ENCODE measurements around the gene NPTX1.

Gene NPTX1

DNA sequence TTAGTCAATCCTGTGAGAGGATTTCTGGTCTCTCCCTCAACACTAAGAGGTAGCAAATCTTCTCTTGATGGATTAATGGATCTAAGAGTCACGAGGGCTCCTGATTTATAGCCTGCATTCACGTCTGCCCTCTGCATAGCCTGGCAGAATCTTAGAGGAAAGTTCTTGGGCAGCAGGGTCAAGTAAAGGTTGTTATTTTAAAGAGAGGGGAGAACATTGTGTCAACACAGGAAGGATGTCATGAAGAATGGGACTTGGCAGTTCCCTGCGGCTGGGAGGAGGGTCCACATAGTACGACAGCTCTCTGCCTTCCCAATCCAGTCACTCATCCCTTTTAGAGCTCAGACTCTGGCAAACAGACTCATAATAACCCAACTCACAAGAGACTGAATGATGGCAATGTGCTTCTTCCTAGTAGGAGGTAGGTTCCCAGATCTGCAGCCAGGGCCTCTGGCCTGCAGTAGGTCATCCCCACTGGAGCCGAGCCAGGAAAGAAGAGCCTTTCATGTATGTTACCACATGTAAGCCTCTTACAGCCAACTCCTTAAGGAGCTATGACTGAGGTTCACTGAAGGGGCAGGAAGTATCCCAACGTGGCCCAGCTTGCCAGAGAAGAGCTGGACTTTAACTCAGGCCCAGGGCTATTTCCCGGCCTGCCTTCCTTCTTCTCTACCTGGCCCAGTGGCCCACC lies 42.8 kb upstream of the NPTX1 start:
- TF ChIP-seq POLR2A (IDR thresholded peaks at IDR 0.05; ENCODE audit: extremely low read depth, insufficient read length) (no peak), MYC (IDR thresholded peaks at IDR 0.05; ENCODE audit: low read depth, low read length) (no peak)
- TF ChIP-seq, protein P1, sequence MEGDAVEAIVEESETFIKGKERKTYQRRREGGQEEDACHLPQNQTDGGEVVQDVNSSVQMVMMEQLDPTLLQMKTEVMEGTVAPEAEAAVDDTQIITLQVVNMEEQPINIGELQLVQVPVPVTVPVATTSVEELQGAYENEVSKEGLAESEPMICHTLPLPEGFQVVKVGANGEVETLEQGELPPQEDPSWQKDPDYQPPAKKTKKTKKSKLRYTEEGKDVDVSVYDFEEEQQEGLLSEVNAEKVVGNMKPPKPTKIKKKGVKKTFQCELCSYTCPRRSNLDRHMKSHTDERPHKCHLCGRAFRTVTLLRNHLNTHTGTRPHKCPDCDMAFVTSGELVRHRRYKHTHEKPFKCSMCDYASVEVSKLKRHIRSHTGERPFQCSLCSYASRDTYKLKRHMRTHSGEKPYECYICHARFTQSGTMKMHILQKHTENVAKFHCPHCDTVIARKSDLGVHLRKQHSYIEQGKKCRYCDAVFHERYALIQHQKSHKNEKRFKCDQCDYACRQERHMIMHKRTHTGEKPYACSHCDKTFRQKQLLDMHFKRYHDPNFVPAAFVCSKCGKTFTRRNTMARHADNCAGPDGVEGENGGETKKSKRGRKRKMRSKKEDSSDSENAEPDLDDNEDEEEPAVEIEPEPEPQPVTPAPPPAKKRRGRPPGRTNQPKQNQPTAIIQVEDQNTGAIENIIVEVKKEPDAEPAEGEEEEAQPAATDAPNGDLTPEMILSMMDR (IDR thresholded peaks at IDR 0.05; ENCODE audit: low read depth, low read length): no peak
- TF ChIP-seq, protein P2, sequence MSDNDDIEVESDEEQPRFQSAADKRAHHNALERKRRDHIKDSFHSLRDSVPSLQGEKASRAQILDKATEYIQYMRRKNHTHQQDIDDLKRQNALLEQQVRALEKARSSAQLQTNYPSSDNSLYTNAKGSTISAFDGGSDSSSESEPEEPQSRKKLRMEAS (IDR thresholded peaks at IDR 0.05; ENCODE audit: low read depth, low read length): no peak

DNA sequence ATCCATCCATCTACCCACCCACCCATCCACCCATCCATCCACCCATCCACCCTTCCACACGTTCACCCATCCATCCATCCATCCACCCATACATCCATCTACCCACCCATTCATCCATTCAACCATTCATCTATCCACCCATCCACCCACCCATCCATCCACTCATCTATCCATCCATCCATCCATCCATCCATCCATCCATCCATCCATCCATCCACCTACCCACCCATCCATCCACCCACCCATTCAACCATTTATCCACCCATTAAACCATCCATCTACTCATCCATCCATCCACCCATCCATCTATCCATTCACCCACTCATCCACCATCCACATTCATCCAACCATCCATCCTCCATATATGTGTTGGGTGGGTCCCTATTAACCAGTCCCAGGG lies 42.0 kb upstream of the NPTX1 start:
- H3K4me3 ChIP-seq (ENCODE audit: low read depth, low read length): no peak overlapping the region
- DNase-seq (ENCODE audit: low read depth): no peak
- TF ChIP-seq, protein P2 (IDR thresholded peaks at IDR 0.05; ENCODE audit: low read depth, low read length): no peak
- TF ChIP-seq, protein P1 (IDR thresholded peaks at IDR 0.05; ENCODE audit: low read depth, low read length): no peak
- TF ChIP-seq MYC (IDR thresholded peaks at IDR 0.05; ENCODE audit: low read depth, low read length) (no peak), POLR2A (IDR thresholded peaks at IDR 0.05; ENCODE audit: extremely low read depth, insufficient read length) (no peak)

More for the DNA sequence above, 42.8 kb upstream of the NPTX1 start:
- DNase-seq (ENCODE audit: low read depth): no peak
- no peak overlapping the region for H3K4me3 ChIP-seq (ENCODE audit: low read depth, low read length)

DNA sequence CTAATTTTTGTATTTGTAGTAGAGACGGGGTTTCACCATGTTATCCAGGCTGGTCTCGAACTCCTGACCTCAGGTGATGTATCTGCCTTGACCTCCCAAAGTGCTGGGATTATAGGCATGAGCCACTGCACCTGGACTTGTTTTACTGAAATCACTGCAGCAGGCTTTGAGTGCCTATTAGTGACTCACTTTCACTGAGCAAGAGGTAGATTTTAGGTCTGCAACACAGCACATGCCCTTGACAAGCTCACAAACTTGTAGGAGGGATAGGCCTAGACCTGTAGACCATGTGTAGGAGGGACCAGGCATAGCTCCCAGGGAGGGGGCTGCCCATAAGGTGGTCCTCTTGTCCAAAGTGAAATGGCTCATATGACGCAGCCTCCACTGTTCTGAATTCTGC lies 41.2 kb upstream of the NPTX1 start:
- TF ChIP-seq POLR2A (IDR thresholded peaks at IDR 0.05; ENCODE audit: extremely low read depth, insufficient read length): no peak
- TF ChIP-seq, protein P2 (IDR thresholded peaks at IDR 0.05; ENCODE audit: low read depth, low read length): no peak
- TF ChIP-seq MYC (IDR thresholded peaks at IDR 0.05; ENCODE audit: low read depth, low read length): no peak
- TF ChIP-seq, protein P1 (IDR thresholded peaks at IDR 0.05; ENCODE audit: low read depth, low read length): no peak
- H3K4me3 ChIP-seq (ENCODE audit: low read depth, low read length): no peak overlapping the region
- DNase-seq (ENCODE audit: low read depth): no peak

DNA sequence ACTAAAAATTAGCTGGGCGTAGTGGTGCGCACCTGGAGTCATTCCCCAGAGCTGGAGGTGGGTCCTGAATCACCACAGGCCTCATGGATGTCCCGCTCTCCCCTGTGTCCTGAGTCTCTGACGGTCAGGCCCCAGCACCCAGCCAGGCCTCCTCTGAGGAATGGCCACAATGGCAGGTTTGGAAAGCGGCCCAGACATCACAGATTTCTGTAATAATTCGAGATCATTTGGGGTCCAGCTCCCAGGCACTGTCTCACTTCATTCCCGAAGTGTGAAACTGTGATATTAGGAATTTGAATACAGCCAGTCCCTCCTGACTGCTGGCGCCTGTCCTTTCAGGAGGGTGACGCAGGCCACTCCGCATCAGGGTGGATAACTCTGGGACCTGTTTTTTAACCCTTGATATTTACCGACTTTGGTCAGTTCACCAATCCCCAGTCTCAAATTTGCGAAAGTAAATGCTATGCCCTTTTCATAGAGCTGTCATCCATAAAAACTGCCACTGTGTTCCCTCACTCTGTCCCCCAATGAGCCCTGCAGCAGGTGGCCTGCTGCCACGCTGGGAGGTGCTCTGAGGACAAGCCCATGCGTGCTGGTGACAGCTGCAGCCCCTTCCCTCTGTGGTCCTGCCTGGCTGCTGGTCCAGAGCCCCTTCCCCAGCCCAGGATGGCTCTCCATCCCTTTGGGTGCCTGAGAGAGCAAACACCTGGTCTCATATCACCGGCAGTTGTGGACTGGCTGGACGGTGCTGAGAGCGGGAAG lies 39.9 kb upstream of the NPTX1 start:
- TF ChIP-seq, protein P1 (IDR thresholded peaks at IDR 0.05; ENCODE audit: low read depth, low read length): no peak
- TF ChIP-seq, protein P2 (IDR thresholded peaks at IDR 0.05; ENCODE audit: low read depth, low read length): no peak
- TF ChIP-seq POLR2A (IDR thresholded peaks at IDR 0.05; ENCODE audit: extremely low read depth, insufficient read length): no peak
- H3K4me3 ChIP-seq (ENCODE audit: low read depth, low read length): no peak overlapping the region
- no peak for DNase-seq (ENCODE audit: low read depth)

DNA sequence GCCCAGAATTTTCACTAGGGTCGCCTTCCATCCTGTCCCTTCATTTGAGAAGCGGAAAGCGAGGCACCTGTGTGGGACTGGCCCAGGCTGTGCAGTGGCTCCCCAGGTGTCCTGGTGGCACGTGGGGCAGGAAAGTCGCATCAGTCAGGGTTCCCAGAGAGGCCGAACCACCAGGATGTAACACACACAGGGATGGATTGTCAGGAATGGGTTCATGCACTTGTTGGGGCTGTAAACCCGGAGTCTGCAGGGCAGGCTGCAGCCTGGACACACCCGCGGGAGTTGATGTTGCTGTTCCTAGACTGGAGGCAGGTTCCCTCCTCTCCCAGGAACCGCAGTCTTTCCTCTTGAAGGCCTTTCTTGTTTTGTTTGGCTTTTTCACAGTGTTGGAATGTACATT lies 37.5 kb upstream of the NPTX1 start:
- DNase-seq (ENCODE audit: low read depth): no peak
- TF ChIP-seq POLR2A (IDR thresholded peaks at IDR 0.05; ENCODE audit: extremely low read depth, insufficient read length): no peak
- H3K4me3 ChIP-seq (ENCODE audit: low read depth, low read length): no peak overlapping the region

DNA sequence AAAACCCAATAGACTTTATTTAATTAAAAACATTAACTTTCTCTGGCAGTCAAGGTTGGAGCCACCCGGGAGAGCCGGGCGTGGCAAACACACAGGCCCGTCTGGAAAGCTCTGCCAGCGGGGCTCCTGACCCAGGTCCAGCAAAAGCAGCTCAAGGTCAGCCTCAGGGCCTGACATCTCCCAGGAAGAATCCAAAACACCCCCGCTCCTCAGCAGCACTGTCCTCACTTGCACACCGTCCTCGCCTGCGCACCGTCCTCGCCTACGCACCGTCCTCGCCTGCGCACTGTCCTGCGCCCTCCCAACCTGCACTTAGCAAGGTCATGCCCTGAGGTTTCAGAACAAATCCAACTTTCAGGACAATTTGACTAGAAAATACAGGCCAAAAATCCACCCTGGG lies 36.8 kb upstream of the NPTX1 start:
- DNase-seq (ENCODE audit: low read depth): no peak
- no peak overlapping the region for H3K4me3 ChIP-seq (ENCODE audit: low read depth, low read length)
- TF ChIP-seq, protein P1 (IDR thresholded peaks at IDR 0.05; ENCODE audit: low read depth, low read length): no peak
- TF ChIP-seq, protein P2 (IDR thresholded peaks at IDR 0.05; ENCODE audit: low read depth, low read length): no peak
- TF ChIP-seq MYC (IDR thresholded peaks at IDR 0.05; ENCODE audit: low read depth, low read length): no peak
- TF ChIP-seq POLR2A (IDR thresholded peaks at IDR 0.05; ENCODE audit: extremely low read depth, insufficient read length): no peak
